Measurements from ENCODE around the gene AGPAT3.

The AGPAT3 gene

GRCh38 chr21:43925609-43926008 is 60.6 kb downstream of the AGPAT3 start:
- no peak for DNase-seq

- no peak for DNase-seq
These were observed 61.2 kb downstream of the AGPAT3 start for GRCh38 chr21:43926196-43926595.

GRCh38 chr21:43927591-43928221 is 62.7 kb downstream of the AGPAT3 start:
- DNase-seq, result no peak

- no peak for DNase-seq
These were observed 63.5 kb downstream of the AGPAT3 start for GRCh38 chr21:43928222-43929125.

- DNase-seq, result no peak
These were observed 64.4 kb downstream of the AGPAT3 start for GRCh38 chr21:43929217-43929971.

GRCh38 chr21:43930074-43930847 is 65.2 kb downstream of the AGPAT3 start:
- DNase-seq, result no peak

GRCh38 chr21:43930848-43931375 is 65.9 kb downstream of the AGPAT3 start:
- no peak for DNase-seq

- no peak for DNase-seq
These were observed 66.5 kb downstream of the AGPAT3 start for GRCh38 chr21:43931489-43931888.

GRCh38 chr21:43932005-43932404 is 67.0 kb downstream of the AGPAT3 start:
- no peak for DNase-seq

GRCh38 chr21:43933199-43933598 is 68.2 kb downstream of the AGPAT3 start:
- no peak for DNase-seq

GRCh38 chr21:43933680-43934079 is 68.7 kb downstream of the AGPAT3 start:
- no peak for DNase-seq

GRCh38 chr21:43934116-43934515 is 69.1 kb downstream of the AGPAT3 start:
- DNase-seq, result no peak

GRCh38 chr21:43934716-43935705 is 70.0 kb downstream of the AGPAT3 start:
- no peak for DNase-seq

- DNase-seq, result no peak
These were observed 70.7 kb downstream of the AGPAT3 start for GRCh38 chr21:43935711-43936110.

GRCh38 chr21:43936247-43936967 is 71.4 kb downstream of the AGPAT3 start:
- no peak for DNase-seq

- no peak for DNase-seq
These were observed 72.2 kb downstream of the AGPAT3 start for GRCh38 chr21:43937051-43937832.

- no peak for DNase-seq
These were observed 72.9 kb downstream of the AGPAT3 start for GRCh38 chr21:43937891-43938309.

- DNase-seq, result peak; percentile 91 to 93
These were observed 73.9 kb downstream of the AGPAT3 start for GRCh38 chr21:43938751-43939442.
